ENCODE measurements around the gene IL3RA. TPM values are rescaled to one million over a fixed set of nuclear protein-coding genes. Genes with fewer than 3 reads are reported as not detected.

IL3RA gene
- total RNA-seq, 2 experiments from 2014 or later = not detected

DNA sequence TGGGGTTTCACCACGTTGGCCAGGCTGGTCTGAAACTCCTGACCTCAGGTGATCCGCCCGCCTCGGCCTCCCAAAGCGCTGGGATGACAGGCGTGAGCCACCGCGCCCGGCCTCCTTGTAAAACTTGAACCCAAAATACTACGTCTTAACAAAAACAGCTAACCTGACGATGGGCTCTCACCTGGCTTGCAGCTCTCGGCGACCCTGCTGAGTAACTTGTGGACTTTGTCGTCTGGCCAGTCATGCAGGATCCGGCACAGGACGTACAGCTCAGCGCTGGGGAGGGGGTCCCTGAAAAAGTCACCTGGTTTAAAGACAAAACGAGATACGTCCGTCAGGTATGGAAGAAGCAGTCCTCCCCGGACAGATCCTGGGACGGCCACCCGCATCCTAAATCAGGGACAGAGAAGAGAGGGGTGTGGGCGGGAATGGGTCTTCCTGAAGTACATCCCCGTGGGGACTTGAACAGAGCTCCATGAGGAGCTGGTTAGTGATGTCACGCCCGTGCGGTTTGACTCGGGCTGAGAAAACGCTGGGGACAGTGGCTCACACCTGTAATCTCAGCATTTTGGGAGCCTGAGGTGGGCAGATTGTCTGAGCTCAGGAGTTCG, 76.1 kb downstream of the IL3RA start:
- Histone ChIP-seq H2AFZ (ENCODE audit: low read length) (no peak overlapping the region), H3K27ac (ENCODE audit: low read depth, low read length, poor library complexity, severe bottlenecking) (no peak overlapping the region), H3K4me1 (ENCODE audit: insufficient read depth, low read length, poor library complexity, severe bottlenecking) (no peaks in the 10 kb centered on the region), H3K36me3 (ENCODE audit: insufficient read depth, low read length) (peaks cover 67% of the 10 kb centered on the region), H3K4me3 (ENCODE audit: low read depth, low read length, poor library complexity, severe bottlenecking) (no peak overlapping the region), H3K9me2 (ENCODE audit: insufficient read depth, low read length) (no peaks in the 10 kb centered on the region), H3K9me3 (ENCODE audit: low read length) (no peaks in the 10 kb centered on the region), H4K20me1 (ENCODE audit: insufficient read depth, low read length) (no peaks in the 10 kb centered on the region), H3K79me2 (ENCODE audit: insufficient read depth, low read depth, low read length) (no peaks in the 10 kb centered on the region), H3K4me2 (ENCODE audit: low read length) (no peak overlapping the region)
- POLR2A ChIA-PET = no interaction called here
- TF ChIP-seq, protein P1, sequence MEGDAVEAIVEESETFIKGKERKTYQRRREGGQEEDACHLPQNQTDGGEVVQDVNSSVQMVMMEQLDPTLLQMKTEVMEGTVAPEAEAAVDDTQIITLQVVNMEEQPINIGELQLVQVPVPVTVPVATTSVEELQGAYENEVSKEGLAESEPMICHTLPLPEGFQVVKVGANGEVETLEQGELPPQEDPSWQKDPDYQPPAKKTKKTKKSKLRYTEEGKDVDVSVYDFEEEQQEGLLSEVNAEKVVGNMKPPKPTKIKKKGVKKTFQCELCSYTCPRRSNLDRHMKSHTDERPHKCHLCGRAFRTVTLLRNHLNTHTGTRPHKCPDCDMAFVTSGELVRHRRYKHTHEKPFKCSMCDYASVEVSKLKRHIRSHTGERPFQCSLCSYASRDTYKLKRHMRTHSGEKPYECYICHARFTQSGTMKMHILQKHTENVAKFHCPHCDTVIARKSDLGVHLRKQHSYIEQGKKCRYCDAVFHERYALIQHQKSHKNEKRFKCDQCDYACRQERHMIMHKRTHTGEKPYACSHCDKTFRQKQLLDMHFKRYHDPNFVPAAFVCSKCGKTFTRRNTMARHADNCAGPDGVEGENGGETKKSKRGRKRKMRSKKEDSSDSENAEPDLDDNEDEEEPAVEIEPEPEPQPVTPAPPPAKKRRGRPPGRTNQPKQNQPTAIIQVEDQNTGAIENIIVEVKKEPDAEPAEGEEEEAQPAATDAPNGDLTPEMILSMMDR (conservative IDR thresholded peaks at IDR 0.05; ENCODE audit: low read length) = no peak
- no peak for TF ChIP-seq EZH2phosphoT487 (IDR thresholded peaks at IDR 0.05; ENCODE audit: borderline replicate concordance, low read depth, low read length)
- BruUV-seq (replicated peaks) = no TSS peak
- CTCF ChIA-PET (ENCODE audit: unreplicated experiment) = no interaction called here
- no peak for DNase-seq (ENCODE audit: low spot score)
- intact Hi-C loops (cut with micrococcal nuclease; ENCODE audit: unreplicated experiment) = no loop called here

DNA sequence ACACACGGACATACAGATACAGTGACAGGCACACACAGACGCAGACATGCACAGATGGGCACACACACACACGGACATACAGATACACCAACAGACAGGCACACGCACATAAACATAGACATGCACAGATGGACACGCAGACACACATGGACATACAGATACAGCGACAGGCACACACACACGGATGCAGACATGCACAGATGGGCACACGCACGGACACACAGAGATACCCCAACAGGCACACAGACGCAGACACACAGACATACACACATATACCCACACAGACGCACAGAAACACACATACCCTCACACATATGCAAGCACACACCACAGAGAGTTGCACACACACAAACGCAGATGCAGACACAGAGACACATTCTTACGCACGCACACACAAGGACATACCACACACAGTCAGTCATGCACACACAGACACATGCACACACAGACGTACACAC, 79.8 kb downstream of the IL3RA start:
- H3K79me2 ChIP-seq (ENCODE audit: insufficient read depth, low read depth, low read length) = no peaks in the 10 kb centered on the region
- ChIA-PET POLR2A (no interaction called here), CTCF (ENCODE audit: unreplicated experiment) (no interaction called here)
- peaks cover 2% of the 10 kb centered on the region; the same call in 1 of the 2 replicates for H3K9me3 ChIP-seq (ENCODE audit: low read length)
- intact Hi-C loops (cut with micrococcal nuclease; ENCODE audit: unreplicated experiment) = no loop called here
- TF ChIP-seq, protein P1 (conservative IDR thresholded peaks at IDR 0.05; ENCODE audit: low read length) = no peak
- TF ChIP-seq EZH2phosphoT487 (IDR thresholded peaks at IDR 0.05; ENCODE audit: borderline replicate concordance, low read depth, low read length) = no peak
- H3K36me3 ChIP-seq (ENCODE audit: insufficient read depth, low read length) = peaks cover 92% of the 10 kb centered on the region
- no peak overlapping the region for H3K4me2 ChIP-seq (ENCODE audit: low read length)
- BruUV-seq (replicated peaks) = no TSS peak
- no peaks in the 10 kb centered on the region for H4K20me1 ChIP-seq (ENCODE audit: insufficient read depth, low read length)
- H3K27ac ChIP-seq (ENCODE audit: low read depth, low read length, poor library complexity, severe bottlenecking) = no peak overlapping the region
- H2AFZ ChIP-seq (ENCODE audit: low read length) = no peak overlapping the region
- H3K4me1 ChIP-seq (ENCODE audit: insufficient read depth, low read length, poor library complexity, severe bottlenecking) = no peaks in the 10 kb centered on the region
- no peaks in the 10 kb centered on the region for H3K9me2 ChIP-seq (ENCODE audit: insufficient read depth, low read length)
- no peak for DNase-seq (ENCODE audit: low spot score)
- H3K4me3 ChIP-seq (ENCODE audit: low read depth, low read length, poor library complexity, severe bottlenecking) = no peak overlapping the region

DNA sequence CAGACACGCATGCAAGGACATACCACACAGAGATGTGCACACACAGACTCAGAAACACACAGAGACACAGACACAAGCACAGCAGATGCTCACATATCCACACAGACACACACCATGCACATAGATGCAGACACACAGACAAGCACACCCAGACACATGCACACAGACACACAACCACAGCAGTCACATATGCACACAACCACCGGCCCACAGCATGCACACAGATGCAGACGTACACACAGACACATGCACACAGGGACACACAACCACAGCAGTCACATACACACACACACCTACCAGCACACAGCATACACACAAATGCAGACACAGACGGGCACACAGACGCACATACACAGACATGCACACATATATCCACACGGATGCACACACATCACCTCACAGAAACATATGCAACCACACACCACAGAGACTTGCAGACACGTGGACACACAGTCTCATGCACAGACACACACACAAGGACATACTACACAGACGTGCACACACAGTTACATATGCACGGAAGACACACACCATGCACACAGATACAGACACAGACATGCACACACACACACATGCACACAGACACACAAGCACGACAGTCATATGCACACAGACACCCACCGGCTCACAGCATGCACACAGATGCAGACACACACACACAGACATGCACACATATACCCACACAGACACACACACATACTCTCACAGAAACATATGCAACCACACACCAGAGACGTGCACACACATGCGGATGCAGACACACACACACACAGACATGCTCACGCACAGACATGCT, 80.6 kb downstream of the IL3RA start:
- ChIA-PET CTCF (ENCODE audit: unreplicated experiment) (no interaction called here), POLR2A (no interaction called here)
- Histone ChIP-seq H2AFZ (ENCODE audit: low read length) (no peak overlapping the region), H3K79me2 (ENCODE audit: insufficient read depth, low read depth, low read length) (no peaks in the 10 kb centered on the region), H3K4me1 (ENCODE audit: insufficient read depth, low read length, poor library complexity, severe bottlenecking) (no peaks in the 10 kb centered on the region), H3K27ac (ENCODE audit: low read depth, low read length, poor library complexity, severe bottlenecking) (no peak overlapping the region), H4K20me1 (ENCODE audit: insufficient read depth, low read length) (no peaks in the 10 kb centered on the region), H3K4me3 (ENCODE audit: low read depth, low read length, poor library complexity, severe bottlenecking) (no peak overlapping the region), H3K9me2 (ENCODE audit: insufficient read depth, low read length) (no peaks in the 10 kb centered on the region), H3K36me3 (ENCODE audit: insufficient read depth, low read length) (peaks cover 92% of the 10 kb centered on the region), H3K4me2 (ENCODE audit: low read length) (no peak overlapping the region), H3K9me3 (ENCODE audit: low read length) (peaks cover 10% of the 10 kb centered on the region)
- TF ChIP-seq, protein P1 (conservative IDR thresholded peaks at IDR 0.05; ENCODE audit: low read length) = no peak
- no peak for TF ChIP-seq EZH2phosphoT487 (IDR thresholded peaks at IDR 0.05; ENCODE audit: borderline replicate concordance, low read depth, low read length)
- intact Hi-C loops (cut with micrococcal nuclease; ENCODE audit: unreplicated experiment) = no loop called here
- no TSS peak for BruUV-seq (replicated peaks)
- no peak for DNase-seq (ENCODE audit: low spot score)

All from OCI-LY7 (cell line).